ENCODE results near the gene ABHD2.

GRCh38 chr15:89209057-89209456 is 120.8 kb downstream of the ABHD2 start:
- TF ChIP-seq CTCF (IDR thresholded peaks at IDR 0.05): no peak
- TF ChIP-seq POLR2A (IDR thresholded peaks at IDR 0.05): no peak

Data from adrenal gland (tissue), 5 donors.